ENCODE measurements around the gene TNIK. TPM values are rescaled to one million over a fixed set of nuclear protein-coding genes. Genes with fewer than 3 reads are reported as not detected.

The TNIK gene
- total RNA-seq, 1 donor from 2014 or later = 1.5 TPM

DNA sequence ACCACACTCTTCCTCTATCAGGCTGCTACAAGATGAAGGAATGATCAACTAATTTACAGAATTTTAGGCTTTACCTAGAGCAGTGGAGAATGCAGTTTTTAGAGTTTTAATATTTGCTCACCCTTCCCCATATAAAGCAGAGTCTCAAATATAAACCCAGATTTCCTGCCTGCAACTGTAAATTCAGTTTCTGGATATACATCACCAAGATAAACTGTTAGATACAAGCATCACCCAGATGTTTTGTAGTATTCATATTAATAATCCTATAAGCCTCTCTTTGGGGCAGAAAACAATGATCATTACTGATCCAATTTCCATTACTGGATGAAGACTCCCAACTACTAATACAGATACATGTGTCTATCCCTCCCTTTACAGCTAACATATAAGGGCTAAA is 205.9 kb downstream of the TNIK start:
- no peaks in the 10 kb centered on the region for H3K9me3 Mint-ChIP-seq (ENCODE audit: unreplicated experiment)
- no peak overlapping the region for H3K4me3 Mint-ChIP-seq (ENCODE audit: unreplicated experiment)
- no peaks in the 10 kb centered on the region for H3K4me1 Mint-ChIP-seq (ENCODE audit: low read depth, unreplicated experiment)
- DNase-seq = no peak
- no peaks in the 10 kb centered on the region for H3K27me3 Mint-ChIP-seq (ENCODE audit: unreplicated experiment)
- TF ChIP-seq, protein P1, sequence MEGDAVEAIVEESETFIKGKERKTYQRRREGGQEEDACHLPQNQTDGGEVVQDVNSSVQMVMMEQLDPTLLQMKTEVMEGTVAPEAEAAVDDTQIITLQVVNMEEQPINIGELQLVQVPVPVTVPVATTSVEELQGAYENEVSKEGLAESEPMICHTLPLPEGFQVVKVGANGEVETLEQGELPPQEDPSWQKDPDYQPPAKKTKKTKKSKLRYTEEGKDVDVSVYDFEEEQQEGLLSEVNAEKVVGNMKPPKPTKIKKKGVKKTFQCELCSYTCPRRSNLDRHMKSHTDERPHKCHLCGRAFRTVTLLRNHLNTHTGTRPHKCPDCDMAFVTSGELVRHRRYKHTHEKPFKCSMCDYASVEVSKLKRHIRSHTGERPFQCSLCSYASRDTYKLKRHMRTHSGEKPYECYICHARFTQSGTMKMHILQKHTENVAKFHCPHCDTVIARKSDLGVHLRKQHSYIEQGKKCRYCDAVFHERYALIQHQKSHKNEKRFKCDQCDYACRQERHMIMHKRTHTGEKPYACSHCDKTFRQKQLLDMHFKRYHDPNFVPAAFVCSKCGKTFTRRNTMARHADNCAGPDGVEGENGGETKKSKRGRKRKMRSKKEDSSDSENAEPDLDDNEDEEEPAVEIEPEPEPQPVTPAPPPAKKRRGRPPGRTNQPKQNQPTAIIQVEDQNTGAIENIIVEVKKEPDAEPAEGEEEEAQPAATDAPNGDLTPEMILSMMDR (IDR thresholded peaks at IDR 0.05; ENCODE audit: partially characterized antibody, unreplicated experiment) = no peak
- no peak overlapping the region for H3K27ac Mint-ChIP-seq (ENCODE audit: unreplicated experiment)
- no peaks in the 10 kb centered on the region for H3K36me3 Mint-ChIP-seq (ENCODE audit: unreplicated experiment)

DNA sequence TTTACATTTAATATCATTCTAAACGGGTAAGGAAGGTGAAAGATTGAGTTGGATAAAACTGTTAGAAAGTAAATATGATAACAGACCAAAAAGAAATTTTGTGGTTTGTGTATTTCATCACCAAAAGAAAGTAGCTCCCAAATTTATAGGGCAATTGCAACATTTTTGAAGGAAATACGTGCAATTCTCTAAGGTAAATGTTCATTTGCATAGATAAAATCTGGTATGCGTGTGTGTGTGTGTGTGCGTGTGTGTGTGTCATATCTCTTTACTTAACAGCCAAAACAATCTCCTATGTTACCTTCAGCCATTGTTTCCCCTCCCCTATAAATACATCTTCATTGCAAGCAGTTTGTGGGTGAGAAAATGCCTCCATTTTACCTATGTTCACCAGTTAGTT is 208.4 kb downstream of the TNIK start:
- no peaks in the 10 kb centered on the region for H3K4me1 Mint-ChIP-seq (ENCODE audit: low read depth, unreplicated experiment)
- no peaks in the 10 kb centered on the region for H3K36me3 Mint-ChIP-seq (ENCODE audit: unreplicated experiment)
- no peak overlapping the region for H3K27ac Mint-ChIP-seq (ENCODE audit: unreplicated experiment)
- H3K9me3 Mint-ChIP-seq (ENCODE audit: unreplicated experiment) = no peaks in the 10 kb centered on the region
- no peak overlapping the region for H3K4me3 Mint-ChIP-seq (ENCODE audit: unreplicated experiment)
- no peaks in the 10 kb centered on the region for H3K27me3 Mint-ChIP-seq (ENCODE audit: unreplicated experiment)
- TF ChIP-seq, protein P1 (IDR thresholded peaks at IDR 0.05; ENCODE audit: partially characterized antibody, unreplicated experiment) = no peak
- no peak for DNase-seq

DNA sequence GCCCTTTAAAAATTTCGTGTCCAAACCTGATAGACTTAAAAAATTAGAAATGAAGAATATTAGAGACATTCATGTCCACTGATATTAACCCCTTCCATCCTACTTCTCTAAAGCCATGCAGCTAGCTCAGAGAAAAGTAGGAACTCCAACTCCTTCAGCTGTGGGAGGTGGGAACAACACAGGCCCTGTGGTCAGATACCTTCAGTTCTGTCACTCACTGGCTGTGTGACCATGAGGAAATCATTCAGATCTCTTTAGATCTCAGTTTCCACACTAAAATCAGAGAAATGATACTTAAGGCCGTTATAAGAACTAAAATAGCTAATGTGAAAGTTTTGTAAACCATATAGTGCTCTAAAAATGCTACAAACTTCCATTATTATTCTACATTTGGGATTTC is 209.8 kb downstream of the TNIK start:
- Mint-ChIP-seq H3K27ac (ENCODE audit: unreplicated experiment) (no peak overlapping the region), H3K27me3 (ENCODE audit: unreplicated experiment) (no peaks in the 10 kb centered on the region), H3K36me3 (ENCODE audit: unreplicated experiment) (no peaks in the 10 kb centered on the region), H3K9me3 (ENCODE audit: unreplicated experiment) (no peaks in the 10 kb centered on the region), H3K4me3 (ENCODE audit: unreplicated experiment) (no peak overlapping the region), H3K4me1 (ENCODE audit: low read depth, unreplicated experiment) (no peaks in the 10 kb centered on the region)
- no peak for DNase-seq
- TF ChIP-seq, protein P1 (IDR thresholded peaks at IDR 0.05; ENCODE audit: partially characterized antibody, unreplicated experiment) = no peak

- no peaks in the 10 kb centered on the region for H3K9me3 Mint-ChIP-seq (ENCODE audit: unreplicated experiment)
- H3K4me3 Mint-ChIP-seq (ENCODE audit: unreplicated experiment) = no peak overlapping the region
Observed at GRCh38 chr3:171249245-171249644, 211.0 kb downstream of the TNIK start.

DNA sequence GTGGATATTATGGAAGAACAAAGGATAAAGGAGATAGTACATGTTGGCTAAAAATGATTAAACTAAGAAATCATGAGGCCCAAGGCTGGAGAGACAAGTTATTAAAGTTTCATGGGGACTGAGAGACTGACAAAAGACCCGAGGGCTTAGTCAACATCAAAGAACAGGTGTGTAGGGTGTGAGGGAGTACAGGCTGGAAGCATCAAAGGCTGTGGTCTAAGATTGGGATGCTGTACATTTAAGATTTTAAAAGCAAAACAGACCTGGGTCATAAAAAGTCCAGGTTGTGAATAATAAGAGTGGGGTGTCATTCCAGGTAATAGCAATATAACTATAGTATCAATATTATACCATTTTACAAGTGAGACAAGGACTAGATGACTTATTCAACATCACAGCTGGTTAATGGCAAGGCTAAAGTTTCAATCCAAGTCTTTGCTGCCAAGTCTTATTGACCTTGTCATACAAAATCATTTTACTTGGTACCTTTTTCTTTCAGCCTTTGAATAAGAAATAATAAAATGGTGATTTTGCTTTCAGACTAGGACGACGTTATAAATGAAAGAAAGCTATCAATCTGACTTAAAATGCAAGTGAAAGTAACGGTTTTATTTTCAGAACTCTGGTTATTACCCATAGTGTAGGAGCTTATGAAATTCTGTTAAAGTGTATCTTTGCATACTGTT is 211.6 kb downstream of the TNIK start:
- DNase-seq = no peak
- Mint-ChIP-seq H3K4me3 (ENCODE audit: unreplicated experiment) (no peak overlapping the region), H3K9me3 (ENCODE audit: unreplicated experiment) (no peaks in the 10 kb centered on the region), H3K27ac (ENCODE audit: unreplicated experiment) (no peak overlapping the region), H3K36me3 (ENCODE audit: unreplicated experiment) (no peaks in the 10 kb centered on the region), H3K27me3 (ENCODE audit: unreplicated experiment) (no peaks in the 10 kb centered on the region), H3K4me1 (ENCODE audit: low read depth, unreplicated experiment) (no peaks in the 10 kb centered on the region)
- TF ChIP-seq, protein P1 (IDR thresholded peaks at IDR 0.05; ENCODE audit: partially characterized antibody, unreplicated experiment) = no peak

More at GRCh38 chr3:171249245-171249644, 211.0 kb downstream of the TNIK start:
- Mint-ChIP-seq H3K36me3 (ENCODE audit: unreplicated experiment) (no peaks in the 10 kb centered on the region), H3K4me1 (ENCODE audit: low read depth, unreplicated experiment) (no peaks in the 10 kb centered on the region), H3K27me3 (ENCODE audit: unreplicated experiment) (no peaks in the 10 kb centered on the region), H3K27ac (ENCODE audit: unreplicated experiment) (no peak overlapping the region)
- TF ChIP-seq, protein P1 (IDR thresholded peaks at IDR 0.05; ENCODE audit: partially characterized antibody, unreplicated experiment) = no peak
- no peak for DNase-seq

Measured in glutamatergic neuron (in vitro differentiated cells).